HCT116 (cell line): ENCODE measurements around the gene GHR. TPM values are rescaled to one million over a fixed set of nuclear protein-coding genes. Genes with fewer than 3 reads are reported as not detected.

Experiments used
- ATAC-seq: fragments of 200-7000 bp; cut with Tn5 transposase; 2 replicates; pipeline ENCODE4 v1.9.1; 2020; ENCODE audit warnings: mild to moderate bottlenecking, moderate library complexity
- BruUV-seq: library from RNA; stranded (reverse); fragments of 400-500 nt; replicated peaks from 2 replicates; lab custom pipeline; 2021; lab: Mats Ljungman, UMichigan
- CTCF ChIA-PET: fragments of 300-600 bp; sonication (Branson Sonifier 250); formaldehyde crosslinking; loops from one replicate; lab custom pipeline; 2021; ENCODE audit warnings: antibody characterized with exemption; lab: Charles Lee
- POLR2A ChIA-PET: fragments of 300-600, 350-600 bp; sonication (Branson Sonifier 250); formaldehyde crosslinking; loops from one replicate; lab custom pipeline; 2021; ENCODE audit warnings: antibody characterized with exemption; lab: Charles Lee
- RAD21 ChIA-PET, 2 experiments: fragments of 300-600 bp; sonication (Branson Sonifier 250); formaldehyde crosslinking; loops; one replicate each; lab custom pipeline; 2023; ENCODE audit warnings: low total read pairs in 2 of 2; ENCODE audit not compliant: uncharacterized antibody in 2 of 2, unreplicated experiment in 2 of 2, low non-redundant PET in 1 of 2; lab: Charles Lee
- DNase-seq: peaks from one replicate; pipeline ENCODE4 v3.0.0-alpha.2; 2010; ENCODE audit warnings: low read depth, low spot score
- H2AFZ ChIP-seq: fragments of 200-600 bp; shearing (Covaris generic), sonication (generic); 2 replicates; pipeline ENCODE4 v1.6.1; 2017; ENCODE audit warnings: low read depth, mixed run types, mixed read lengths, antibody characterized with exemption, low read length; ENCODE audit not compliant: poor library complexity, severe bottlenecking
- H3K27ac ChIP-seq: 2 replicates; pipeline ENCODE4 v1.5.1; 2012; ENCODE audit warnings: low read depth, low read length
- H3K27me3 ChIP-seq: fragments of 200-600 bp; sonication (generic); 2 replicates; pipeline ENCODE4 v1.6.1; 2016; ENCODE audit warnings: mixed run types, low read length, mixed read lengths; ENCODE audit not compliant: insufficient read depth
- H3K36me3 ChIP-seq, 2 experiments: fragments of 200-500 bp in 1 of 2; fragments of 200-600 bp in 1 of 2; sonication (Bioruptor generic) in 1 of 2; sonication (generic) in 1 of 2; 2 replicates each; pipeline versions ENCODE4 v1.5.1 to v1.6.1; 2014 to 2016; ENCODE audit warnings: low read length in 2 of 2, inconsistent platforms in 1 of 2, mixed read lengths in 1 of 2, mixed run types in 1 of 2; ENCODE audit not compliant: insufficient read depth in 2 of 2, control insufficient read depth in 1 of 2
- H3K4me1 ChIP-seq, 2 experiments: fragments of 200-600 bp in 1 of 2; sonication (generic) in 1 of 2; 2 replicates each; pipeline versions ENCODE4 v1.5.1 to v1.6.1; 2012 to 2017; ENCODE audit warnings: low read length in 2 of 2, inconsistent platforms in 1 of 2, mild to moderate bottlenecking in 1 of 2, mixed read lengths in 1 of 2, mixed run types in 1 of 2, moderate library complexity in 1 of 2; ENCODE audit not compliant: insufficient read depth in 2 of 2, control insufficient read depth in 1 of 2
- H3K4me2 ChIP-seq: fragments of 200-600 bp; sonication (generic); 2 replicates; pipeline ENCODE4 v1.6.1; 2017; ENCODE audit warnings: mixed run types, low read length, mixed read lengths
- H3K4me3 ChIP-seq, 2 experiments: fragments of 200-600 bp in 1 of 2; sonication (generic) in 1 of 2; replicated peaks in 1 of 2; 2 replicates each; pipeline ENCODE4 v1.5.1; 2011 to 2016; ENCODE audit warnings: low read length in 2 of 2, control low read depth in 1 of 2, low read depth in 1 of 2, mild to moderate bottlenecking in 1 of 2, mixed read lengths in 1 of 2, mixed run types in 1 of 2
- H3K79me2 ChIP-seq: fragments of 200-600 bp; sonication (generic); 2 replicates; pipeline ENCODE4 v1.6.1; 2017; ENCODE audit warnings: mild to moderate bottlenecking, mixed run types, low read length, moderate library complexity, mixed read lengths; ENCODE audit not compliant: insufficient read depth
- H3K9ac ChIP-seq: fragments of 200-600 bp; sonication (generic); 2 replicates; pipeline ENCODE4 v1.6.1; 2016; ENCODE audit warnings: low read length, mixed read lengths
- H3K9me2 ChIP-seq: fragments of 200-600 bp; sonication (generic), shearing (Covaris generic); 2 replicates; pipeline ENCODE4 v1.6.1; 2017; ENCODE audit warnings: mixed run types, mild to moderate bottlenecking, moderate library complexity; ENCODE audit not compliant: insufficient read depth
- H3K9me3 ChIP-seq, 2 experiments: fragments of 200-500 bp in 1 of 2; fragments of 200-600 bp in 1 of 2; sonication (Bioruptor generic) in 1 of 2; sonication (generic) in 1 of 2; 2 replicates each; pipeline ENCODE4 v1.6.1; 2014 to 2017; ENCODE audit warnings: low read length in 2 of 2, mixed read lengths in 2 of 2, inconsistent platforms in 1 of 2, low read depth in 1 of 2, mild to moderate bottlenecking in 1 of 2, mixed run types in 1 of 2, moderate library complexity in 1 of 2; ENCODE audit not compliant: control insufficient read depth in 1 of 2, insufficient read depth in 1 of 2
- H4K20me1 ChIP-seq: fragments of 200-600 bp; sonication (generic), shearing (Covaris generic); 2 replicates; pipeline ENCODE4 v1.6.1; 2017; ENCODE audit warnings: mixed run types, mild to moderate bottlenecking, moderate library complexity; ENCODE audit not compliant: insufficient read depth
- CBX3 ChIP-seq: IDR thresholded peaks from 2 replicates; pipeline ENCODE4 v1.6.1; 2012; ENCODE audit warnings: low read depth
- EGR1 ChIP-seq: IDR thresholded peaks from 2 replicates; pipeline ENCODE4 v1.6.1; 2012; ENCODE audit warnings: low read depth
- ELF1 ChIP-seq: IDR thresholded peaks from 2 replicates; pipeline ENCODE4 v1.6.1; 2012; ENCODE audit warnings: low read depth, borderline replicate concordance
- JUND ChIP-seq: IDR thresholded peaks from 2 replicates; pipeline ENCODE4 v1.6.1; 2012
- POLR2A ChIP-seq: IDR thresholded peaks from 2 replicates; pipeline ENCODE4 v1.7.0; 2011; ENCODE audit warnings: borderline replicate concordance; ENCODE audit not compliant: insufficient read depth, insufficient read length; ENCODE audit errors: extremely low read depth
- RAD21 ChIP-seq: IDR thresholded peaks from 2 replicates; pipeline ENCODE4 v1.6.1; 2012; ENCODE audit warnings: low read depth, mild to moderate bottlenecking
- REST ChIP-seq: IDR thresholded peaks from 2 replicates; pipeline ENCODE4 v1.6.1; 2012; ENCODE audit warnings: low read depth
- SP1 ChIP-seq: IDR thresholded peaks from 2 replicates; pipeline ENCODE4 v1.6.1; 2012; ENCODE audit warnings: low read depth
- SRF ChIP-seq: IDR thresholded peaks from 2 replicates; pipeline ENCODE4 v1.6.1; 2012; ENCODE audit warnings: low read depth
- YY1 ChIP-seq: IDR thresholded peaks from 2 replicates; pipeline ENCODE4 v1.6.1; 2011; ENCODE audit warnings: low read length, low read depth, moderate library complexity, mild to moderate bottlenecking; ENCODE audit not compliant: insufficient replicate concordance; ENCODE audit errors: extremely low read depth
- ZFX ChIP-seq: fragments of 450-650 bp; IDR thresholded peaks from 2 replicates; pipeline ENCODE4 v1.6.1; 2017
- intact Hi-C: fragments of 100-400 bp; cut with micrococcal nuclease; formaldehyde crosslinking; loops from 2 replicates; pipeline ENCODE4 v1.10.0; 2022
- total RNA-seq: library from RNA; stranded (reverse); gene quantifications from one replicate; pipeline ENCODE4 v1.2.1, GENCODE V29; 2021; ENCODE audit not compliant: unreplicated experiment

GHR gene
- total RNA-seq, 1 experiment from 2014 or later, result not detected

GRCh38 chr5:42640835-42641234 lies 217.6 kb downstream of the GHR start:
- ChIA-PET RAD21 (no interaction called here), POLR2A (no interaction called here), CTCF (no interaction called here)
- H3K4me3 ChIP-seq, result no peak overlapping the region
- no peak overlapping the region for H3K27ac ChIP-seq
- ATAC-seq (no peak), DNase-seq (no peak)
- no peaks in the 10 kb centered on the region for H3K9me2 ChIP-seq
- no peak overlapping the region for H3K9ac ChIP-seq
- H2AFZ ChIP-seq, result no peak overlapping the region
- H3K36me3 ChIP-seq, result no peaks in the 10 kb centered on the region
- TF ChIP-seq YY1 (no peak), JUND (no peak), RAD21 (no peak), EGR1 (no peak), ELF1 (no peak), SRF (no peak), ZFX (no peak), CBX3 (no peak), POLR2A (no peak), REST (no peak), SP1 (no peak)
- peaks cover 12% of the 10 kb centered on the region for H3K27me3 ChIP-seq
- no TSS peak for BruUV-seq
- no peaks in the 10 kb centered on the region for H3K4me1 ChIP-seq
- no peak overlapping the region for H3K4me2 ChIP-seq
- intact Hi-C loops, result no loop called here
- no peaks in the 10 kb centered on the region for H3K79me2 ChIP-seq
- H4K20me1 ChIP-seq, result no peaks in the 10 kb centered on the region
- no peaks in the 10 kb centered on the region for H3K9me3 ChIP-seq
